ENCODE results near the gene LCN10.

GRCh38 chr9:136707011-136707410 lies 35.7 kb downstream of the LCN10 start:
- TF ChIP-seq CTCF (IDR thresholded peaks at IDR 0.05) (no peak), POLR2AphosphoS5 (IDR thresholded peaks at IDR 0.05) (no peak), POLR2A (IDR thresholded peaks at IDR 0.05) (no peak), EP300 (IDR thresholded peaks at IDR 0.05; ENCODE audit: low read depth) (no peak)

Data from transverse colon (tissue), 4 donors.